ENCODE data around the gene TBPL1. TPM values are rescaled to one million over a fixed set of nuclear protein-coding genes. Genes with fewer than 3 reads are reported as not detected.

Gene TBPL1
- total and polyA plus RNA-seq, 9 of the 15 experiments (the other 6 are each of a cell fraction or from before 2014, with no cell fraction given), result 78.1 to 152 (median 107) TPM

DNA sequence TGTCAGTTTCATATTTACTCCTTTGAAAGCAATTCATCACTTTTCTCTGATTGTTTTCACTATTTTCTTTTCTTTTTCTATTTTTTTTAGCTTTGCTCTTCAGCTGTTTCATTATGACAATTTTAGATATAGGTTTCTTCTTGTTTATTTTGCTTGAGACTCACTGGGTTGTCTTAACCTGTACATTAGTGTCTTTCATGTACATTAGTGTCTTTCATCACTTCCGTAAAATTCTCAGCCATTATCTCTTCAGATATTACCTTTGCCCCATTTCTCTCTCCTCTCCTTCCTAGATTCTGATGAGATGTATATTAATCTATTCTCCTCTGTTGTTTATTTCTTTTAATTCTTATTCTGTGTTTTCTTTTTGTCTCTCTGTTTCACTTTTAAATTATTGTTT is 14.5 kb upstream of the TBPL1 start (continued):
- TF ChIP-seq U2AF1 (optimal IDR thresholded peaks at IDR 0.05; ENCODE audit: low read depth, low read length), result no peak
- peak; percentile 29; the same call in 1 of the 2 replicates for TF ChIP-seq SMARCA4 (IDR thresholded peaks at IDR 0.05)
- TF ChIP-seq, protein P1, sequence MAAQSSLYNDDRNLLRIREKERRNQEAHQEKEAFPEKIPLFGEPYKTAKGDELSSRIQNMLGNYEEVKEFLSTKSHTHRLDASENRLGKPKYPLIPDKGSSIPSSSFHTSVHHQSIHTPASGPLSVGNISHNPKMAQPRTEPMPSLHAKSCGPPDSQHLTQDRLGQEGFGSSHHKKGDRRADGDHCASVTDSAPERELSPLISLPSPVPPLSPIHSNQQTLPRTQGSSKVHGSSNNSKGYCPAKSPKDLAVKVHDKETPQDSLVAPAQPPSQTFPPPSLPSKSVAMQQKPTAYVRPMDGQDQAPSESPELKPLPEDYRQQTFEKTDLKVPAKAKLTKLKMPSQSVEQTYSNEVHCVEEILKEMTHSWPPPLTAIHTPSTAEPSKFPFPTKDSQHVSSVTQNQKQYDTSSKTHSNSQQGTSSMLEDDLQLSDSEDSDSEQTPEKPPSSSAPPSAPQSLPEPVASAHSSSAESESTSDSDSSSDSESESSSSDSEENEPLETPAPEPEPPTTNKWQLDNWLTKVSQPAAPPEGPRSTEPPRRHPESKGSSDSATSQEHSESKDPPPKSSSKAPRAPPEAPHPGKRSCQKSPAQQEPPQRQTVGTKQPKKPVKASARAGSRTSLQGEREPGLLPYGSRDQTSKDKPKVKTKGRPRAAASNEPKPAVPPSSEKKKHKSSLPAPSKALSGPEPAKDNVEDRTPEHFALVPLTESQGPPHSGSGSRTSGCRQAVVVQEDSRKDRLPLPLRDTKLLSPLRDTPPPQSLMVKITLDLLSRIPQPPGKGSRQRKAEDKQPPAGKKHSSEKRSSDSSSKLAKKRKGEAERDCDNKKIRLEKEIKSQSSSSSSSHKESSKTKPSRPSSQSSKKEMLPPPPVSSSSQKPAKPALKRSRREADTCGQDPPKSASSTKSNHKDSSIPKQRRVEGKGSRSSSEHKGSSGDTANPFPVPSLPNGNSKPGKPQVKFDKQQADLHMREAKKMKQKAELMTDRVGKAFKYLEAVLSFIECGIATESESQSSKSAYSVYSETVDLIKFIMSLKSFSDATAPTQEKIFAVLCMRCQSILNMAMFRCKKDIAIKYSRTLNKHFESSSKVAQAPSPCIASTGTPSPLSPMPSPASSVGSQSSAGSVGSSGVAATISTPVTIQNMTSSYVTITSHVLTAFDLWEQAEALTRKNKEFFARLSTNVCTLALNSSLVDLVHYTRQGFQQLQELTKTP (IDR thresholded peaks at IDR 0.05; ENCODE audit: low read depth in 1 of 2, partially characterized antibody in 2 of 2), result peak in 1 of 2 experiments; percentile 38
- TF ChIP-seq ELF4 (CRISPR knock-in tag; IDR thresholded peaks at IDR 0.05), result 0 out of 2 replicates have a peak, but pooled peaks have one; percentile 29
- TF ChIP-seq PKNOX1 (IDR thresholded peaks at IDR 0.05), result peak; percentile 10; the same call in 1 of the 2 replicates
- no peak for TF ChIP-seq ATF6 (CRISPR knock-in tag; IDR thresholded peaks at IDR 0.05)

Data from K562 (cell line).